Stimulated activated CD8-positive, alpha-beta memory T cell treated with anti-CD3 and anti-CD28 coated beads, Interleukin-4, amount 100 ng/mL, for 24 hours (primary cell): ENCODE measurements around the gene PUSL1.
A peak's percentile ranks its signal among the peaks of the same experiment; 100 is the strongest.

Experiments used
- DNase-seq: peaks from one replicate; pipeline ENCODE4 v3.0.0-alpha.2; 2020; ENCODE audit warnings: low read depth

PUSL1 gene

DNA sequence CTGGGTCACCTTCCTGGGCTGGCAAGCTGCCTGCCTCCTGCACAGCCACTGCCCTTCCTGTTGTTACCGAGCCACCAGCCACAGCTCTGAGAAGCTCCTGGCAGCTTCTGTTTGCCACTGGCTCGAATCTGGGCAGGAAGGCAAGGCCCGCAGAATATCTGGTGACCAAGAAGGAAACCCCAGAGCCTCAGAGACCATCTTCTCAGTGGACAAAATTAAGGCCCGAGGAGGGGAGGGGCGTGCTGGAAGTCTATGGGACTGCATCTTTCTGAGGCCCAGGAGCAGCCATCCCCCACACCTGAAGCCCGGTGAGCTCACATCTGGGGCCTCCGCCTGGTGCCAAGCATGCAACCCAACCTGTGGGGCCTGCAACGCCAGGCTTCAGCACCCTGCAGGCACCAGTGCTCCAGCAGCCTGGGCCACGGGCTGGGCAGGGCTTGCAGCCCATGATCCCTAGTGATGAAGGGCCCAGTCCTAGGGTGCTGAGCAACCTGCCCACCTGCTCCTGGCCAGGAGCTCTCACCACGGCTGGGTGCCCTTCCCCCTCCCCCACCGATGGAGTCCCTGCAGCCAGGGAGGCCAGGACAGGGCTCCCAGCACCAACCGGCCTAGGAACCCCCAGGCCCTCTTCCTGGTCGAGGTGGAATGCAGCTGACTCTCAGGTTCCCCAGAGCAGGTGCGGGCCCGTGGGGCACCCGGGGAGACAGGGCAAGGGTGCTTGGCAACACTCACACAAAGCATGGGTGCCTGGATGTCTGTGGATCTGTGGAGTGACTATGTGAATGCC, 17.1 kb downstream of the PUSL1 start:
- DNase-seq: no peak

DNA sequence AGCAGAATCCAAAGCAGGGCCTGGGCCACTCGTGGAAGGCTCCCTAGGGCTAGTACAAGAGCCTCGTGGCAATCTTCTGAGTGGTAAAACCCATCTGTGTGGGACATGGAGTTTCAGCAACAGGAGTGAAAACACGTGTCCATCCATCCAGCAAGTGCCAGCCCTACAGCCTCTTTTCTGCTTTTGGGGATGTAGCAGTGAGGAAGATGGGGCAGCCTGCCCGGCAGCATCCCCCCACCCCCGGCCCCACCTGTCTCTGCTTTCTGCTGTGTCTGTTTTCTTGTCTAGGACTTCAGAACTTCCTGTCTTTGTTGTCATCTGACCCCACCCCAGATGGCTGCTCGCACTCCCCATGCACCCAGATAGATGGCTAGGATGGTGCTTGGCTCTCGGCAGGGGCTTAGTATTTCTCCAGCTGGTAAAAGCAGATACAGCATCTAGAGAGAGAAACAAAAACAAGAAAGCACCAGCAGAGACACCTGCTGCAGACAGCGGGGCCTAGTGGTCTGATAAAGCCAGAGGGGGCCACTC, 17.7 kb downstream of the PUSL1 start:
- no peak for DNase-seq

DNA sequence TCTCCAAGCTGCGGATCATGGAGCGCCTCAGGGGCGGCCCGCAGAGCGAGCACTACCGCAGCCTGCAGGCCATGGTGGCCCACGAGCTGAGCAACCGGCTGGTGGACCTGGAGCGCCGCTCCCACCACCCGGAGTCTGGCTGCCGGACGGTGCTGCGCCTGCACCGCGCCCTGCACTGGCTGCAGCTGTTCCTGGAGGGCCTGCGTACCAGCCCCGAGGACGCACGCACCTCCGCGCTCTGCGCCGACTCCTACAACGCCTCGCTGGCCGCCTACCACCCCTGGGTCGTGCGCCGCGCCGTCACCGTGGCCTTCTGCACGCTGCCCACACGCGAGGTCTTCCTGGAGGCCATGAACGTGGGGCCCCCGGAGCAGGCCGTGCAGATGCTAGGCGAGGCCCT, 18.9 kb downstream of the PUSL1 start:
- DNase-seq: no peak

DNA sequence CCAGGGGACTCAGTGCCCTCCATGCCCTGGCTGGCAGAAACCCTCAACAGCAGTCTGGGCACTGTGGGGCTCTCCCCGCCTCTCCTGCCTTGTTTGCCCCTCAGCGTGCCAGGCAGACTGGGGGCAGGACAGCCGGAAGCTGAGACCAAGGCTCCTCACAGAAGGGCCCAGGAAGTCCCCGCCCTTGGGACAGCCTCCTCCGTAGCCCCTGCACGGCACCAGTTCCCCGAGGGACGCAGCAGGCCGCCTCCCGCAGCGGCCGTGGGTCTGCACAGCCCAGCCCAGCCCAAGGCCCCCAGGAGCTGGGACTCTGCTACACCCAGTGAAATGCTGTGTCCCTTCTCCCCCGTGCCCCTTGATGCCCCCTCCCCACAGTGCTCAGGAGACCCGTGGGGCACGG, 19.9 kb downstream of the PUSL1 start:
- no peak for DNase-seq

DNA sequence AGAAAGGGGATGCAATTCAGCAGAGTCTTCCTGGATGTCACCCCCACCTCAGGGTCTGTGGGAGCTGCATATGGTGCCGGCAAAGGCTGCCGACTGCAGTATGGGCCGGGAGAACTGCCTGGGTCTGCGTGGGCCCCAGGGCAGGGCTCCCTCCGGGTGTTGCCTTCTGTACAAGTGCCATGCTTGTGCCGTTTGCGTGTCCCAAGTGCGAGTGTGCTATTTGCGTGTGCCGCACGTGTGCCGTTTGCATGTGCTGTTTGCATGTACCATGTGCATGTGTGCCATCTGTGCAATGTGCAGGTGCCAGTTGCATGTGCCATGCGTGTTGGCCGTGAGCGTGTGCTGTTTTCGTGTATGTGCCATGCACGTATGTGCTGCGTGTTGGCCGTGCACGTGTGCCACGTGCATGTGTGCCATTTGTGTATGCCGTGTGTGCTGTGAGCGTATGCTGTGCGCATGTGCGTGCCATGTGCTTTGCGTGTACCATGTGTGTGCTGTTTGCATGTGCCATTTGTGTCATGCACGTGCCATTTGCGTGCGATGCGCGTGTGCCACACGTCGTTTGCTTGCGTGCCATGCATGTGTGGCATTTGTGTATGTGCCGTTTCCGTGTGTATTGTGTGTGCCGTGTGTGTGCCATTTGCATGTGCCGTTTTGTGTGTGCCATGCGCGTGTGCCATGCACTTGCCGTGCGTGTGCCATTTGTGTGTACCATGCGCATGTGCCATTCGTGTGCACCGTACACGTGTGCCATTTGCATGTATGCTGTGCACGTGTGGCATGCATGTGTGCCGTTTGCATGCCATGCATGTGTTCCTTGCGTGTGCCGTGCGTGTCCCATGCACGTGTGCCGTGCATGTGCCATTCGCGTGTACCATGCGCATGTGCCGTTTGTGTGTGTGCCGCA, 21.2 kb downstream of the PUSL1 start:
- no peak for DNase-seq

DNA sequence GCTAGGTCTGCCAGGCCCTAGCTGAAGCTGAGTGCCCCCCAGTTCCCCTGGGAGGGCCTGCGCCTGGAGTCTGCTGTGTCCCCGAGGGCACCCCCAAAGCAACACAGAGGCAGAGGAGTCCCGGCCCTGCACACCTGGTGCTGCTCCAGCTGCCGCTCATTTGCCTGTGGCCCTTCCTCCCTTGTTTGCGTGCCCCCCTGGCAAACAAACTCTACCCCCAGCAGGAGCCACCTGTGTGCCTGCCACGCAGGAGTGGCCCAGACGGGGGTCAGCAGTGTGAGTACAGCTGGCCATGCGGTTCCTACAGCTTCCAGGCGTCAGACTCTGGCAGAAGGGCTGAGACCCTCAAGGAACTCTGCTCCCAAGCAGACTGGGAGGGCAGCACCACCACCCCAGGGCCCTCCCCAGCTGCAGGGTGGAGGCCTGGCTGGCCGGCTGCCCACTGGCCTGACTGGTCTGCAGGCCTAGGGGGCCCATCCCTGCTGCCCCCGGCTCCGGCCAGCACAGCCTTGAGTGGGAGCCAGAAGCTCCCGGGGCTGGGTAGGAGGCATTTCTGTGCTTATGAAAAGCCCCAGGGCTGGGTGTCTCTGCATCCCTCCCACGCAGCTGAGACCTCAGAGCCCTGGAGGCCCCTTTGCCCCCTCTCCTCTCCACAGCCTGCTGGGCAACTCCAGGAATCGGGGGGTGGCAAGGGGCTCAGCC, 22.1 kb downstream of the PUSL1 start:
- DNase-seq: no peak

DNA sequence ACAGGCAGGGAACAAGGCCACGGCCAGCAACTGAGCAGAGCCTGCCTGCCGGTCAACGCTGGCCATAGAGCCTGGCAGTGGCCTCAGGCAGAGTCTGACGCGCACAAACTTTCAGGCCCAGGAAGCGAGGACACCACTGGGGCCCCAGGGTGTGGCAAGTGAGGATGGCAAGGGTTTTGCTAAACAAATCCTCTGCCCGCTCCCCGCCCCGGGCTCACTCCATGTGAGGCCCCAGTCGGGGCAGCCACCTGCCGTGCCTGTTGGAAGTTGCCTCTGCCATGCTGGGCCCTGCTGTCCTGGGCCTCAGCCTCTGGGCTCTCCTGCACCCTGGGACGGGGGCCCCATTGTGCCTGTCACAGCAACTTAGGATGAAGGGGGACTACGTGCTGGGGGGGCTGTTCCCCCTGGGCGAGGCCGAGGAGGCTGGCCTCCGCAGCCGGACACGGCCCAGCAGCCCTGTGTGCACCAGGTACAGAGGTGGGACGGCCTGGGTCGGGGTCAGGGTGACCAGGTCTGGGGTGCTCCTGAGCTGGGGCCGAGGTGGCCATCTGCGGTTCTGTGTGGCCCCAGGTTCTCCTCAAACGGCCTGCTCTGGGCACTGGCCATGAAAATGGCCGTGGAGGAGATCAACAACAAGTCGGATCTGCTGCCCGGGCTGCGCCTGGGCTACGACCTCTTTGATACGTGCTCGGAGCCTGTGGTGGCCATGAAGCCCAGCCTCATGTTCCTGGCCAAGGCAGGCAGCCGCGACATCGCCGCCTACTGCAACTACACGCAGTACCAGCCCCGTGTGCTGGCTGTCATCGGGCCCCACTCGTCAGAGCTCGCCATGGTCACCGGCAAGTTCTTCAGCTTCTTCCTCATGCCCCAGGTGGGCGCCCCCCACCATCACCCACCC, 22.9 kb downstream of the PUSL1 start, which contains the start of gene TAS1R3:
Gene TAS1R3 (plus strand): TSS at position 213 of the 898 bp plus-strand sequence. CDS start 66 bp downstream, at position 279.
- DNase-seq: no peak

DNA sequence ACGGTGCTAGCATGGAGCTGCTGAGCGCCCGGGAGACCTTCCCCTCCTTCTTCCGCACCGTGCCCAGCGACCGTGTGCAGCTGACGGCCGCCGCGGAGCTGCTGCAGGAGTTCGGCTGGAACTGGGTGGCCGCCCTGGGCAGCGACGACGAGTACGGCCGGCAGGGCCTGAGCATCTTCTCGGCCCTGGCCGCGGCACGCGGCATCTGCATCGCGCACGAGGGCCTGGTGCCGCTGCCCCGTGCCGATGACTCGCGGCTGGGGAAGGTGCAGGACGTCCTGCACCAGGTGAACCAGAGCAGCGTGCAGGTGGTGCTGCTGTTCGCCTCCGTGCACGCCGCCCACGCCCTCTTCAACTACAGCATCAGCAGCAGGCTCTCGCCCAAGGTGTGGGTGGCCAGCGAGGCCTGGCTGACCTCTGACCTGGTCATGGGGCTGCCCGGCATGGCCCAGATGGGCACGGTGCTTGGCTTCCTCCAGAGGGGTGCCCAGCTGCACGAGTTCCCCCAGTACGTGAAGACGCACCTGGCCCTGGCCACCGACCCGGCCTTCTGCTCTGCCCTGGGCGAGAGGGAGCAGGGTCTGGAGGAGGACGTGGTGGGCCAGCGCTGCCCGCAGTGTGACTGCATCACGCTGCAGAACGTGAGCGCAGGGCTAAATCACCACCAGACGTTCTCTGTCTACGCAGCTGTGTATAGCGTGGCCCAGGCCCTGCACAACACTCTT, 23.8 kb downstream of the PUSL1 start:
- DNase-seq: no peak

DNA sequence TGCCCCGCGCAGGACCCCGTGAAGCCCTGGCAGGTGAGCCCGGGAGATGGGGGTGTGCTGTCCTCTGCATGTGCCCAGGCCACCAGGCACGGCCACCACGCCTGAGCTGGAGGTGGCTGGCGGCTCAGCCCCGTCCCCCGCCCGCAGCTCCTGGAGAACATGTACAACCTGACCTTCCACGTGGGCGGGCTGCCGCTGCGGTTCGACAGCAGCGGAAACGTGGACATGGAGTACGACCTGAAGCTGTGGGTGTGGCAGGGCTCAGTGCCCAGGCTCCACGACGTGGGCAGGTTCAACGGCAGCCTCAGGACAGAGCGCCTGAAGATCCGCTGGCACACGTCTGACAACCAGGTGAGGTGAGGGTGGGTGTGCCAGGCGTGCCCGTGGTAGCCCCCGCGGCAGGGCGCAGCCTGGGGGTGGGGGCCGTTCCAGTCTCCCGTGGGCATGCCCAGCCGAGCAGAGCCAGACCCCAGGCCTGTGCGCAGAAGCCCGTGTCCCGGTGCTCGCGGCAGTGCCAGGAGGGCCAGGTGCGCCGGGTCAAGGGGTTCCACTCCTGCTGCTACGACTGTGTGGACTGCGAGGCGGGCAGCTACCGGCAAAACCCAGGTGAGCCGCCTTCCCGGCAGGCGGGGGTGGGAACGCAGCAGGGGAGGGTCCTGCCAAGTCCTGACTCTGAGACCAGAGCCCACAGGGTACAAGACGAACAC, 24.5 kb downstream of the PUSL1 start:
- no peak for DNase-seq

DNA sequence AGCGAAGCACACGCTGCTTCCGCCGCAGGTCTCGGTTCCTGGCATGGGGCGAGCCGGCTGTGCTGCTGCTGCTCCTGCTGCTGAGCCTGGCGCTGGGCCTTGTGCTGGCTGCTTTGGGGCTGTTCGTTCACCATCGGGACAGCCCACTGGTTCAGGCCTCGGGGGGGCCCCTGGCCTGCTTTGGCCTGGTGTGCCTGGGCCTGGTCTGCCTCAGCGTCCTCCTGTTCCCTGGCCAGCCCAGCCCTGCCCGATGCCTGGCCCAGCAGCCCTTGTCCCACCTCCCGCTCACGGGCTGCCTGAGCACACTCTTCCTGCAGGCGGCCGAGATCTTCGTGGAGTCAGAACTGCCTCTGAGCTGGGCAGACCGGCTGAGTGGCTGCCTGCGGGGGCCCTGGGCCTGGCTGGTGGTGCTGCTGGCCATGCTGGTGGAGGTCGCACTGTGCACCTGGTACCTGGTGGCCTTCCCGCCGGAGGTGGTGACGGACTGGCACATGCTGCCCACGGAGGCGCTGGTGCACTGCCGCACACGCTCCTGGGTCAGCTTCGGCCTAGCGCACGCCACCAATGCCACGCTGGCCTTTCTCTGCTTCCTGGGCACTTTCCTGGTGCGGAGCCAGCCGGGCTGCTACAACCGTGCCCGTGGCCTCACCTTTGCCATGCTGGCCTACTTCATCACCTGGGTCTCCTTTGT, 25.3 kb downstream of the PUSL1 start:
- no peak for DNase-seq

DNA sequence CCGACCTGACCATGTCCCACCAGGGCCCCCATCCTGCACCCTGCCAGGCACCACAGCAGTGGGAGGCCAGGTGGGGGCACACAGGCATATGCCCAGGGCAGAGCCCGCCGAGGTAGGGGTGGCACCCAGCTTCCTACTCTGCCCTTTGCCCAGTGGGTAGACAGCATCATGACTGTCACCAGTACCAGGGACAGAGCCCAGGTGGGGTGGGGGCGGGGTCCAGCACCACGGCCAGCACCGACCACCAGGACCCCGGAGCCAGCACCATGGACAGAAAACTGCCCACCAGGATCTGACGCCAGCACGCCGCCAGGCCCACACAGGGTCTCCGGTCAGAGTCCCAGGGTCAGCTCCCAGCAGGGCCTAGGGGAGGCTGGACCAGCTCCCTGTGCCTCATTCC, 26.4 kb downstream of the PUSL1 start:
- no peak for DNase-seq

DNA sequence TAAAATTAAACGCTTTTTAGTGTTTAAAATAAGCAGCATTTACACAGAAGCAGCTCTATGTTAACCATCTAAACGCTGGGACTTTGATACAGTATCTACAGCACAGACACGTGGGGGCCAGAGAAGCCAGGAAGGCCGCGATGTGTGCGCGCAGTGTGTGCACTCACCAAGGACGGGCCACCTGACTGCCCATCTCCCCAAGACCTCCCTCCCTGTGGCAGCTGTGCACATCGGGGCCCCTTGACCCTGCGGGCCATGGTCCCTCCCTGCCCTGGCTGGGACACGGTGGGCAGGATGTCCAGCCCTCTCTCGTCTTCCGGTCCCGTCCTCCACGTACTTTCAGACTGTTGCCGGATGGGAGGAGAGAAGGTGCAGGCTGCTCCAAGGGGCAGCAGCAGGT, 26.9 kb downstream of the PUSL1 start:
- no peak for DNase-seq

DNA sequence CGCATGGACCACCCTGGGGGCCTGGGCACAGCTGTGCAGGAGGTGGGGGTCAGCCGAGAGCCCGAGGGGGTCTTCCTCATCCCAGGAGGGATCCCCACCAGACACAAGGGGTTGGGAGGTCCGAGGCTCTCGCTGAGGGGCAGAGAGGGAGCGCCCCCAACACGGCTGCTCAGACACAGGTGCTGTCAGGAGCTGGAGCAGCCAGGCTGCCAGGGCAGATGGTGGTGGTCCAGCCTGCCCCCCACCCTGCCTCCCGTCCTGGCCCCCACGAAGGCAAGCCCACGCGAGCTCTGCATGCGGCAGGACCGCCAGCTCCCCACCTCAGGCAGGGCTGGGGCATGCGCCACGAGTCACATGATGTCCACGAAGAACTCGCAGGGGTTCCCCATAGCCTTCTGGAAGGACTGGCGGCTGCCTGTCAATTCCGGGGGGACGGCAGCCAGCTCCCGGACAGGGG, 27.4 kb downstream of the PUSL1 start:
- DNase-seq: no peak

DNA sequence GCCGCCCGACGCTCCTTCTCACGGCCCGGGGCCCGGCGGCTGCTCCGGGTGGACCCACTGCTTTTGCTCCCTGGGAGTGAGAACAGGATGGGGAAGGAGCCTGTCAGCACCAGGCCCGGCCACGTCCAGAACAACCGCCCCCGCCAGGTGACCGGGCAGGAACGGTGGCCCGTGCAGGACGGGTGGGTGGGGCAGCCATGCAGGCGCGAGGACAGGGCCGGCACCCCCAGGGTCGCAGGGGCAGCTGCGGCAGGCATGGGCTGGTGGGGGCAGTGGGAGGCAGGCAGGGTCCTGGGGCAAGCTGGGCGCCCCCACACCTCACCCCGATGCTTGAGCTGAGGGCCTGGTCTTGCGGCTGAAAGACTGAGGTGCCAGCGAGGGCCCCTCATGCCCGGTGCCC, 28.0 kb downstream of the PUSL1 start:
- no peak for DNase-seq

DNA sequence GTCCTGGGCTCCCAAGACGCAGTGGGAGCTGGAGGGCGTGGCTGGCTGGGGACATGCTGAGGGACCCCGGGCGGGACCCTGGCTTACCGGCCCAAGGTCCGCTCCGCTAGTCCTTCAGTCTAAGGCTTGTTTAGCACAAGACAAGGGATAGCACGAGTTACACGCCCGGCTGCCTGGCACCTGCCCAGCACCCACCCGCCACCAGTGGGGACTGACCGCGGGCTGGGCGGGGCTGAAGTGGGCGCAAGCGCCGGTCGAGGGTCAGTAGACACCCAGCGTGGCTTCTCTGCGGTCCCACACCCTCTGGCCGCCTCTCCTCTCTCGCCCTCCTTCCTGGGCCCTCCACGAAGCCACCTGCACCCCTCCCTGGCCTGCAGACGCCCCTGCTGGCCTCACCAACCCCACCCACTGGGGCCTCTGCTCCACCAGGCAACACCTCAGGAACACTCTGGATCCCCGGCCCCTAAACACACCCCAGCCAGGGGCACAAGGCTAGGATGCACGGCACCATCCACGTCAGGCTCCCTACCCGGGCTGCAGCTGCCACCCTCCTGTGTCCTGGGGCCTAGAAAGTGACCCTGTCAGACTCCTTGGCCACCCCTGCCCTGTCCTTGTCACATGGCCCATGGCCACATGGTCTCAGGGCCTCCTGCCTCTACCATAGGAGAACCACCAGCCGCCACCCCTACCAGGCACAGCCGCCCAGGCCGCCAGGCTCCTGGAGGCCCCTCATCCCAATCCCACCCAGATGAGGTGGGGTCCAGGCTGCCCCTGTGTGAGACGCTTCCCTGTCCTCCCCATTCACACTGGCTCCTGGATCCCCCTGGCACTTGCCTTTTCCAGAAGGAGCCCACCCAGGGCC, 28.8 kb downstream of the PUSL1 start:
- no peak for DNase-seq

DNA sequence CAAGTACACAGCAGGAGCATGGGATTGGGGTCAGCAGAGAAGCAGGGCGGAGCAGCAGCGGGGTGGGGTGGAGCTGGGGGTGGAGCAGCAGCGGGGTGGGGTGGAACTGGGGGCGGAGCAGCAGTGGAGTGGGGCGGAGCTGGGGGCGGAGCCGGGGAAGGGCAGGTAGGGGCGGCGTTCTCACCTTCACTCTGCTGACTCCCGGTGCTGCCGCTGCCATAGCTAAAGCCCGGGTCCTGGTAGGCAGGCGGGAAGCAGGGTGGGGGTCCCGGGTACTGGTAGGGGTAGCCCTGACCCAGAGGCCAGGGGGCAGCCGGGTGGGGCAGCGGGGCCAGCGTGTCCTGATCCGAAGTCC, 29.4 kb downstream of the PUSL1 start:
- peak; percentile 26 for DNase-seq

DNA sequence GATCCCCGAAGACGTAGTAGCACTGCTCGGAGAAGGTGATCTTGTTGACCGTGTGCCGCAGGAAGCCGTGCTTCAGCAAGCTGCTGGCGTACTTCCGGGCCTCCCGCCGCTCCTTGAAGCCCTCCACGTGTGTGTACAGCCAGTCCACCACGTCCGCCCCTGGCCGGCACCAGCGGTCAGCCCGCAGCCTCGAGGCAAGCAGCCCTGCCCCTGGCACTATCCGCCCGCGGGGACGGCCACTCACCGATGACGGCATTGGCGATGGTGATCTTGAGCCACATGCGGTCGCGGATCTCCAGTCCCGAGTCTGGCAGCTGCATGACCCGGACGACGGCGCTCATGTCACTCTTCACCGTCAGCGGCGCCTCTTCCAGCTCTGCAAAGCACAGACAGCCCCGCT, 29.9 kb downstream of the PUSL1 start:
- DNase-seq: no peak

DNA sequence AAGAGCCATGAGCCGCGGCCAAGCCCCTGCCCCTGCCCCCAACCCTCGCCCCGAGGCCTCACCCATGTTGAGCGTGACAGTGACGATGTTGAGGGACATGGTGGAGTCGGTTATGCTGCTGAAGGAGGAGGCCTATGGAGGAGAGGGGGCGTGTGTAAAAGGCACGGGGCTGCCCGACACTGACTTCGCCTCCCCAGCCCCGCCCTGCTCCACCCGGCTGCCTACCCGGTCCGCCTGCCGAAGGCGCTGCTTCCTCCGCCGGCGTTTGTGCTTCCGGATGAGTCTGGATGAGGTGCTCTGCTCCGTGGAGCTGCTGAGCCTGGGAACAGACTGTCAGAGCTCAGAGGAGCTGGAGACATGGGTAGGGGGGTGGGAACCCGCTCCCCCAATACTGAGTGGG, 31.8 kb downstream of the PUSL1 start:
- no peak for DNase-seq
